ENCODE results near the gene SEPTIN6. TPM values are rescaled to one million over a fixed set of nuclear protein-coding genes. Genes with fewer than 3 reads are reported as not detected.

SEPTIN6 gene
- total RNA-seq, 4 donors from 2014 or later = 3.4 to 13.4 (median 8.2) TPM

GRCh38 chrX:119647552-119648420, 45.2 kb downstream of the SEPTIN6 start:
- intact Hi-C loops (cut with DNase I) = no loop called here
- Histone ChIP-seq H3K4me3 (no peak overlapping the region), H3K27ac (no peak overlapping the region), H3K9me3 (no peaks in the 10 kb centered on the region), H3K36me3 (peaks cover 0 to 9% (median 0%) of the 10 kb centered on the region in 3 donors), H3K4me1 (no peaks in the 10 kb centered on the region), H3K27me3 (no peaks in the 10 kb centered on the region)
- no peak for DNase-seq
- WGBS, 2 donors = 74 to 87% methylated on average over 12 to 14 of the region's 17 CpGs
- TF ChIP-seq POLR2A (IDR thresholded peaks at IDR 0.05) (peak in 1 of 4 donors; percentile 26), CTCF (IDR thresholded peaks at IDR 0.05) (no peak)

DNA sequence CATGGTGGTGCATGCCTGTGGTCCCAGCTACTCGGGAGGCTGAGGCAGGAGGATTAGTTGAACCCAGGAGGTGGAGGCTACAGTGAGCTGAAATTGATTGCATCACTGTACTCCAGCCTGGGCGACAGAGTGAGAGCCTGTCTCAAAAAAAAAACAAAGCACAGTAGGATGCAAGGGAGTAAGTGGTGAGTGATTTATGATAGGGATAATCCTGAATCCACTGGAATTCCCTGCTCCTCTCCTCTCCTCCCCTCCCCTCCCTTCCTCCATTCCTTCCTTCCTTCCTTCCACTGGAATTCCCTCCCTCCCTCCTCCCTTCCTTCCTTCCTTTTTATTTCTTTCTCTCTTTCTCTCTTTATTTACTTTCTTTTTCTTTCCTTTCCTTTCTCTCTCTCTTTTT, 45.9 kb downstream of the SEPTIN6 start:
- intact Hi-C loops (cut with DNase I) = no loop called here
- Histone ChIP-seq H3K9me3 (no peaks in the 10 kb centered on the region), H3K4me1 (no peaks in the 10 kb centered on the region), H3K4me3 (no peak overlapping the region), H3K36me3 (peaks cover 0 to 3% (median 0%) of the 10 kb centered on the region in 3 donors), H3K27ac (no peak overlapping the region), H3K27me3 (no peaks in the 10 kb centered on the region)
- 45 to 100% methylated on average over 1 to 2 of the region's 2 CpGs for WGBS, 2 donors
- DNase-seq = no peak
- TF ChIP-seq CTCF (IDR thresholded peaks at IDR 0.05) (no peak), POLR2A (IDR thresholded peaks at IDR 0.05) (no peak)

DNA sequence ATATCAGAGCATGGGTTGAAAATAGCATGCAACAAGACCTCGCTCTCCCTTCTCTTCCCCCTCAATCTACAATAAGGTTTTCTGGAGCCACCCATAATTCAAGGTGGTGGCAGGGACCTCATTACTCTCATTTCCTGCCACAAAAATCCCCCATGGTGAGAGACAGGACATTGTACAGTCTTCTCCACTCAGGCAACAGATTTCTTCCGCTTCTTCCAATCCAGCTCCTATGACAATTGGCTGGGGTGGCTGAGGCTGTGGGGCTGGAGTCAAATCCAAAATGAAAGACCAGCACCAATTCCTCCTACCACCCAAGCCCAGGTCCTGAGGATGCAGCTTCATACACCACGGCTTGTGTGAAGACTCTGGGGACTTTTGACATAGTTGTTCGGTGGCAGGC, 46.5 kb downstream of the SEPTIN6 start:
- no peak for DNase-seq

GRCh38 chrX:119643696-119644095, 49.3 kb downstream of the SEPTIN6 start:
- Histone ChIP-seq H3K9me3 (no peaks in the 10 kb centered on the region), H3K27me3 (no peaks in the 10 kb centered on the region), H3K36me3 (no peaks in the 10 kb centered on the region), H3K4me1 (no peaks in the 10 kb centered on the region), H3K27ac (no peak overlapping the region), H3K4me3 (no peak overlapping the region)
- TF ChIP-seq CTCF (IDR thresholded peaks at IDR 0.05) (no peak), POLR2A (IDR thresholded peaks at IDR 0.05) (no peak)
- intact Hi-C loops (cut with DNase I) = no loop called here
- WGBS, 2 donors = 70 to 100% methylated on average over 2 to 5 of the region's 8 CpGs
- no peak for DNase-seq

More for the DNA sequence above, 46.5 kb downstream of the SEPTIN6 start:
- TF ChIP-seq CTCF (IDR thresholded peaks at IDR 0.05) (no peak), POLR2A (IDR thresholded peaks at IDR 0.05) (no peak)
- 78 to 81% methylated on average over 4 of the region's 4 CpGs for WGBS, 2 donors
- intact Hi-C loops (cut with DNase I) = no loop called here
- Histone ChIP-seq H3K27ac (no peak overlapping the region), H3K27me3 (no peaks in the 10 kb centered on the region), H3K9me3 (no peaks in the 10 kb centered on the region), H3K4me1 (no peaks in the 10 kb centered on the region), H3K4me3 (no peak overlapping the region), H3K36me3 (no peaks in the 10 kb centered on the region)

Small RNA genes lying within 50 kb of the gene (small RNA-seq; reads per million reads assigned to genes)
- gene MIR766 = 0.82 to 2.9 (median 1.9) reads per million in 4 donors

Other genes starting within 250 kb of the SEPTIN6 start
- gene SLC25A5, start 224.7 kb downstream of the SEPTIN6 start, total RNA-seq = 100 to 1,000 TPM; 427 to 606 (median 480) TPM
- gene STEEP1, start 127.8 kb downstream of the SEPTIN6 start, total RNA-seq = 10 to 100 TPM; 14.8 to 31.1 (median 17.2) TPM
- gene UBE2A, start 118.6 kb downstream of the SEPTIN6 start, total RNA-seq = 10 to 100 TPM; 26.7 to 40.9 (median 38.8) TPM
- gene NKRF, start 86.7 kb downstream of the SEPTIN6 start, total RNA-seq = 1 to 10 TPM; 5.5 to 9.0 (median 7.9) TPM
- under 1 TPM in 1 of 4 donors, not detected in 3; 0.38 TPM for gene SOWAHD, start 65.4 kb upstream of the SEPTIN6 start, total RNA-seq
- 1,000 to 10,000 TPM; 1,415 to 8,821 (median 6,699) TPM for gene RPL39, start 98.5 kb upstream of the SEPTIN6 start, total RNA-seq
- 1 to 10 TPM; 2.8 to 8.0 (median 5.1) TPM for gene UPF3B, start 159.8 kb upstream of the SEPTIN6 start, total RNA-seq
- gene RNF113A, start 178.6 kb upstream of the SEPTIN6 start, total RNA-seq = 10 to 100 TPM in 2 of 4 donors, 1 to 10 TPM in 2; 8.1 to 23.4 (median 12.2) TPM
- gene NDUFA1, start 178.7 kb upstream of the SEPTIN6 start, total RNA-seq = 10 to 100 TPM; 54.0 to 94.7 (median 66.5) TPM
- not detected for gene AKAP14, start 202.7 kb upstream of the SEPTIN6 start, total RNA-seq